Measurements from ENCODE around the gene EMX2. TPM values are rescaled to one million over a fixed set of nuclear protein-coding genes. Genes with fewer than 3 reads are reported as not detected.

EMX2 gene
- total RNA-seq, 1 donor from 2014 or later: 0.74 TPM

- intact Hi-C loops (cut with DNase I): no loop called here
- no peak for TF ChIP-seq CTCF (IDR thresholded peaks at IDR 0.05)
- no peak for TF ChIP-seq POLR2AphosphoS5 (IDR thresholded peaks at IDR 0.05; ENCODE audit: insufficient read depth in 1 of 2, low read depth in 1 of 2)
- no peak for TF ChIP-seq POLR2A (IDR thresholded peaks at IDR 0.05)
- Histone ChIP-seq H3K9me3 (no peaks in the 10 kb centered on the region), H3K36me3 (no peaks in the 10 kb centered on the region), H3K27me3 (peaks cover 11% of the 10 kb centered on the region), H3K4me3 (peak overlapping the region in 1 of 2 donors; percentile 3), H3K27ac (peak overlapping the region; percentile 5), H3K4me1 (peaks cover 5% of the 10 kb centered on the region)
- no peak for DNase-seq (ENCODE audit: extremely low spot score in 2 of 2)
Measured at GRCh38 chr10:117551330-117552155, 9.0 kb downstream of the EMX2 start.

DNA sequence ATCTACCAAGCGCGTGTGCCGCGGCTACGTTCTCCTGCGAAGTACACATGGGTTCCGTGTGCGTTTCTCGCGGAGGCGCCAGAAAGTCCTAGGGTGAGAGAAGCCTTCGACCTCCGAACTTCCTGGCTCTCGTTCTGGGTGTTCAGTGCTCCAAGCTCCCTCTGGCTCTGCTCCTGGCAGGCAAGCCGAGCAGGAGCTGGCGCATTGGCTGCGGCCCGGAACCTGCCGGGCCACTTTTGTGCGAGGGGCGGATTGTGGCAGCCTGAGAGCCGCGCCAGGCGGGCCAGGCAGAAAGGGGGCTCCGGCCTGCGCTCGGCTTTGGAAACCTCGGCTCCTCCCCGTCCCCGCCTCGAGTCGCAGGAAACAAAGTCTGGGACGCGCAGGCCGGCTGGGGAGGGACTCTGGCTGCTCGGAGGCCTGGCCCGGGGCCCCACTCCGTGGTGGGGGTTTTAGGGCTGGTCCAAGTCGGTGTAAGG lies 9.6 kb downstream of the EMX2 start:
- Histone ChIP-seq H3K9me3 (no peaks in the 10 kb centered on the region), H3K27ac (peak overlapping the region; percentile 11), H3K36me3 (no peaks in the 10 kb centered on the region), H3K4me1 (peaks cover 5% of the 10 kb centered on the region), H3K4me3 (peak overlapping the region in 1 of 2 donors; percentile 3), H3K27me3 (peaks cover 11% of the 10 kb centered on the region)
- intact Hi-C loops (cut with DNase I): no loop called here
- TF ChIP-seq POLR2AphosphoS5 (IDR thresholded peaks at IDR 0.05; ENCODE audit: insufficient read depth in 1 of 2, low read depth in 1 of 2): no peak
- no peak for TF ChIP-seq POLR2A (IDR thresholded peaks at IDR 0.05)
- TF ChIP-seq CTCF (IDR thresholded peaks at IDR 0.05): no peak
- no peak for DNase-seq (ENCODE audit: extremely low spot score in 2 of 2)

GRCh38 chr10:117552701-117553141 lies 10.2 kb downstream of the EMX2 start:
- peaks cover 5% of the 10 kb centered on the region for H3K4me1 ChIP-seq
- DNase-seq (ENCODE audit: extremely low spot score in 2 of 2): no peak
- no peak for TF ChIP-seq POLR2A (IDR thresholded peaks at IDR 0.05)
- TF ChIP-seq CTCF (IDR thresholded peaks at IDR 0.05): no peak
- TF ChIP-seq POLR2AphosphoS5 (IDR thresholded peaks at IDR 0.05; ENCODE audit: insufficient read depth in 1 of 2, low read depth in 1 of 2): no peak
- intact Hi-C loops (cut with DNase I): no loop called here
- no peak overlapping the region for H3K27ac ChIP-seq
- H3K4me3 ChIP-seq: peak overlapping the region in 1 of 2 donors; percentile 8
- H3K36me3 ChIP-seq: no peaks in the 10 kb centered on the region
- no peaks in the 10 kb centered on the region for H3K9me3 ChIP-seq
- peaks cover 11% of the 10 kb centered on the region for H3K27me3 ChIP-seq

- Histone ChIP-seq H3K4me3 (peak overlapping the region in 1 of 2 donors; percentile 8), H3K36me3 (no peaks in the 10 kb centered on the region), H3K4me1 (peaks cover 5% of the 10 kb centered on the region), H3K27me3 (peaks cover 11% of the 10 kb centered on the region), H3K27ac (no peak overlapping the region), H3K9me3 (no peaks in the 10 kb centered on the region)
- no peak for DNase-seq (ENCODE audit: extremely low spot score in 2 of 2)
- no peak for TF ChIP-seq CTCF (IDR thresholded peaks at IDR 0.05)
- TF ChIP-seq POLR2AphosphoS5 (IDR thresholded peaks at IDR 0.05; ENCODE audit: insufficient read depth in 1 of 2, low read depth in 1 of 2): no peak
- no peak for TF ChIP-seq POLR2A (IDR thresholded peaks at IDR 0.05)
- intact Hi-C loops (cut with DNase I): no loop called here
Measured at GRCh38 chr10:117553142-117553814, 10.7 kb downstream of the EMX2 start.

All from vagina (tissue), 2 donors.